ENCODE results near the gene MUC20.

DNA sequence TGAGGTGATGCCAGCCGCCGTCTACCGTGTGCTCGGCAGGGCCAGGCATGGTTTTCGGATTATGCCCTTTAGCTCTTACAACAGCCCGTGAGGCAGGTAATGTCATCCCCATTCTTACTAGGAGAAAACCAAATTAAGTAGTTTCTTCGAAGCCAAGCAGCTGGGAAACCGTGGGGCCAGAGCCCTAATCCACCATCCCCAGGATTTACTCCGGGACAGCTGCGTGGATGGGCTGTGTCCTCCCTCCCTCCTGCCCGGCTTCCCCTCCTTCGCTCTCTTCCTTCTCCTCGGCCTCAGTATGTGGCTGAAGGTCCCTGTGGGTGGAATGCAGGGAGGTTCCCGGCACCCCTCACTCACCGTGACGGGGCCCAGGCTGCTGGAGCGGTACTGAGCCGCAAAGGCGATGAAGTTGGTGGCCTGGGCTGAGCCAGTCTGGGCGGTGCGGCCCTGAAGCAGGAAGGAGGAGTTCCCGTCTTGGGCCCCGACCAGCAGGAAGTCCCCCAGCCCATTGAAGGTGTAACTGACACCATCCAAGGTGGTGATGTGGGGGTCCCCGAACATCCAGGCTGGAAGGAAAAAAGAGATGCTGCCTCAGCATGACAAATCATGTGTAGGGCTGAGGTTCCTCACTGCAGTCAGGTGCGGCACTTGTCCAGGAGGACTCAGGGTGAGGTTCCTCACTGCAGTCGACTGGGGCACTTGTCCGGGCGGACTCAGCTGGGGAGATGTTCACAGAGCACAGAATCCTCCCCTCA is 42.5 kb downstream of the MUC20 start:
- TF ChIP-seq, protein P1, sequence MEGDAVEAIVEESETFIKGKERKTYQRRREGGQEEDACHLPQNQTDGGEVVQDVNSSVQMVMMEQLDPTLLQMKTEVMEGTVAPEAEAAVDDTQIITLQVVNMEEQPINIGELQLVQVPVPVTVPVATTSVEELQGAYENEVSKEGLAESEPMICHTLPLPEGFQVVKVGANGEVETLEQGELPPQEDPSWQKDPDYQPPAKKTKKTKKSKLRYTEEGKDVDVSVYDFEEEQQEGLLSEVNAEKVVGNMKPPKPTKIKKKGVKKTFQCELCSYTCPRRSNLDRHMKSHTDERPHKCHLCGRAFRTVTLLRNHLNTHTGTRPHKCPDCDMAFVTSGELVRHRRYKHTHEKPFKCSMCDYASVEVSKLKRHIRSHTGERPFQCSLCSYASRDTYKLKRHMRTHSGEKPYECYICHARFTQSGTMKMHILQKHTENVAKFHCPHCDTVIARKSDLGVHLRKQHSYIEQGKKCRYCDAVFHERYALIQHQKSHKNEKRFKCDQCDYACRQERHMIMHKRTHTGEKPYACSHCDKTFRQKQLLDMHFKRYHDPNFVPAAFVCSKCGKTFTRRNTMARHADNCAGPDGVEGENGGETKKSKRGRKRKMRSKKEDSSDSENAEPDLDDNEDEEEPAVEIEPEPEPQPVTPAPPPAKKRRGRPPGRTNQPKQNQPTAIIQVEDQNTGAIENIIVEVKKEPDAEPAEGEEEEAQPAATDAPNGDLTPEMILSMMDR (IDR thresholded peaks at IDR 0.05; ENCODE audit: low read depth, low read length, missing input control), result no peak
- no peak for TF ChIP-seq GABPA (IDR thresholded peaks at IDR 0.05 in 1 of 2, conservative IDR thresholded peaks at IDR 0.05 in 1 of 2)
- TF ChIP-seq YY1 (IDR thresholded peaks at IDR 0.05), result no peak
